ENCODE measurements around the gene F8A3.
"Not testable (repeated sequence)": the region's sequence is repeated elsewhere in the genome, so short reads cannot be mapped to it uniquely, and the experiment has no call there.

Gene F8A3

DNA sequence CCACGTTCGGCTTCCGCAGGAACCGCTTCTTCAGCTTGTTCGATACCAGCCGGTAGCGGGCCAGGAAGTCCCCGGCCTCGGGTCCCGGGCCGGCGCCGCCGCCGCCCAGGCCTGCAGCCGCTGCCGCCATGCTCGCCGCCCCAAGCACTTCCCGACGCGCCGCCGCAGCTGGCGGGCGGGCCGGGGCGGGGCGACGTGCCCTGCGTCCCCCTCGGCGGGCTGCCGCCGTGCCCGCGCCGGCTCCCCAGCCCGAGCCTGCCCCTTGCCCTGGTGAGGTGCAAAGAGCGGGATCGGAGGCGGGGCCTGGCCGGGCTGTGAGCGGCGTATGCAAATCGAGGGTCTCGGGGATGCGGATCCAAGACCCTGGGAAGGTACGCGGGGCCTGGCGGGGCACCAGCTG, at the start of gene F8A3:
Gene F8A3 (minus strand): TSS at position 150 of the 400 bp plus-strand sequence. CDS start 20 bp downstream, at position 130.
- DNase-seq (ENCODE audit: low read depth), result not testable (repeated sequence)

GRCh38 chrX:155505296-155505695, 46.9 kb upstream of the F8A3 start:
- DNase-seq (ENCODE audit: low read depth), result no peak

GRCh38 chrX:155495134-155495533, 36.7 kb upstream of the F8A3 start:
- not testable (repeated sequence) for DNase-seq (ENCODE audit: low read depth)

DNA sequence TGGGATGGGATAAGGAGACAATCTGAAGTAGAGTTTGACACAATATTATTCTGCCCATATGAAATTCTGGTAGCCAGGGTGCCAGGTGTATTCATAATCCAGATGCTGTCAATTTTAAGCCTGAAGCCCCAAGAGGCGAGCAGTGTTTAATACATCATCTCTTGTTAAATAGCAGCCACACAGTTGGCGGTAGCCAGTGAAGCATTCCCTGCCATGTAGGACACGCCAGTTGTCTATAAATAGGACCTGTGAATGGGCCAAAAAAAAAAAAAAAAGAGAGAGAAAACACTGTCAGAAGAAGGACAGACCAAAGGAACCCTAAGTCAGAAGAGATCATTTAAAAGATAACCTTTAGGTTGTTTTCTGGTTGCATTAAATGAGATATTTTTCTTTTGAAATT, 33.0 kb upstream of the F8A3 start:
- DNase-seq (ENCODE audit: low read depth), result not testable (repeated sequence)

DNA sequence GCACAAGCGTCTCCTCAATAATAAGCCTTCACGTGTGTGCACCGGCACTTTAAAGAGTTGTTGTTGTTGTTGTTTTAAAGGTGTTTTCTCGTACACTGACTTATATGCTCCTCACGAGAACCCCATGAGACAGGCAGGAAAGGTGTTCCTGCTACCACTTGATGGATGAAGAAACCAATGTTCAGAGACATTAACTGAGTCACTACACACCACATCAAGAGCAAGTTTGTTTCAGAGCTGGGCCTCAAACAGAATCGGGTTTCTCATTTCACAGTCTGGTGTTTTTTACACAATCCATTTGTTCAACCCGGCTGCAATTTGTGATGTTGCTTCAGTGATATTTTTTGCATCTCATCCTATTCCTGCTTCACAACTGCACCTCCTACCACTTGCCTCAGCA, 18.7 kb upstream of the F8A3 start:
- not testable (repeated sequence) for DNase-seq (ENCODE audit: low read depth)

DNA sequence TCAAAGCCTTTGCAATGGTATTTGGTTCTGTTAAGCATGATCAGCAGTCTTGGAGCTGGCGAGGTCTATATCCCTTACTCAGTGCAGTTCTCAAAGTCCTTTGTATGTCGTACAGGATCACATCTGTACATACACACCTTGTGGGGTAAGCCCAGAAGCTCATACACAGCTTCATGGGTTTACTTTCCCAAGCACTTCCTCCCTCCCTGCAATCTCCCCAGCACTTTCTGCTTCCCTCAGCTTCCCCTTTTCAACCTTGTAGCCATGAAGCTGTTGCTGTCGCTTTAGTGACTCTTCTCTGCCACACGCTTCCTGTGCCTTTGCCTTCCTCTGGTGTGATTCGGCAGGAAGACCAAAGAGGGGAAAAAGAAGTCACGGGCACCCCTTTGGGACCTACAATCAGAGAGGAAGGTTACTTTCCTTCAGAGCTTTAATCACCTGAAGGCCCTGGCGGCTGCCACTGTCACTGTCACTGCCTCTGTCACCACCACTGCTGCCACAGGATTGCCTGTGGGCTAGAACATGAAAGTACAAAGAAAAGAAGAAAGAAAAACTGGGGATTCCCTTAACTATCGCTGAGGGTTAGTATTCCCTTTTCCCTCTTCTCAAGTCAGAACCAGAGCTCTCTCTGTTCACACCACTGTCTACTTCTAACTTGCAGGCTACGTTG, 8.0 kb upstream of the F8A3 start:
- DNase-seq (ENCODE audit: low read depth), result not testable (repeated sequence)

- DNase-seq (ENCODE audit: low read depth), result not testable (repeated sequence)
Observed at GRCh38 chrX:155460501-155460900, 2.1 kb upstream of the F8A3 start.

DNA sequence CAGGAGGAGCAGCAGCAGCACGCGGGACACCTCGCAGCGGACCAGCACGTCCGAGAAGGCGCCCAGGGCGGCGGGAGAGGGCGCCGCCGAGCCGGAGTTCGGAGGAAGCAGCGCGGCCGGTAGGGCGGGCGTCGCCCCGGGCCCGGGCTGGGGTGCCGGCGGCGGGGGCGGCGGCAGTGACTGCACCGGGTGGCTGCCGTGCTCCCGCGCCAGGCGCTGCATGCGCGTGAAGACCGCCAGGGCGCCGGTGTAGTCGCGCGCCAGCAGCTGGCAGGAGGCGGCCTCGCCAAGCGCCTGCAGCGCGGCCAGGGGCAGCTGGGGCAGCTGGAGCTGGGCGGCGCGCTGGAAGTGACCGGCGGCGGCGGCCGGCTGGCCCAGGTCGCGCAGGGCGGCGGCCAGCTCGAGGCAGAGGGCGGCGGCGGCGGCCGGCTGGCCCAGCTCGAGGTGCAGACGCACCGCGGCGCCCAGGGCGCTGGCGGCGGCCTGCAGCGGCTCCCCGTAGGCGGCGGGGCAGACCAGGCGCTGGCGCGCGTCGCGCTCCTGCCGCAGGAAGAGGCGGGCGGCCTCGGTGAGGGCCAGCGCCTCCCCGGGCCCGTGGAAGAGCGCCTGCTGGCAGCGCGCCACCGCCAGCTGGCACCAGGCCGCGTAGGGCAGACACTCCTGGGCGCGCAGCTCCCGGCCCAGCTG, 516 bp downstream of the F8A3 start:
- not testable (repeated sequence) for DNase-seq (ENCODE audit: low read depth)

GRCh38 chrX:155441097-155441496, 17.3 kb downstream of the F8A3 start:
- no peak for DNase-seq (ENCODE audit: low read depth)

DNA sequence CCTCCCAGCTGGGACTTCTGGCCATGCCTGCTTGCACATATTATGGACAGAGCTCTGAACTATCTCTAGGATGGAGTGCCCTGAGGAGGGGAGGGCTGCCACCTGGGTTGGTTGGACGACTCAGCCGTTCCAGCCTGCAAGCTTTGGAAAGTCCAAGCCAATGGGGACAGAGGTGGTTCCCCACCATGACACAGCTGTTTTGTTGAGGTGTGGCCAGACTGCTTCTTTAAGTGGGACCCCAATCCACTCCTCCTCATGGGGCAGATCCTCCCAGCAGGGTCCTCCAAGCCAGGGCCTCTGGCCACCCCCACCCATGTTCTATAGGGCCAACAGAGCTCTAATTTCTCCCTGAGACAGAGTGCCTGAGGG, 22.7 kb downstream of the F8A3 start:
- no peak for DNase-seq (ENCODE audit: low read depth)

DNA sequence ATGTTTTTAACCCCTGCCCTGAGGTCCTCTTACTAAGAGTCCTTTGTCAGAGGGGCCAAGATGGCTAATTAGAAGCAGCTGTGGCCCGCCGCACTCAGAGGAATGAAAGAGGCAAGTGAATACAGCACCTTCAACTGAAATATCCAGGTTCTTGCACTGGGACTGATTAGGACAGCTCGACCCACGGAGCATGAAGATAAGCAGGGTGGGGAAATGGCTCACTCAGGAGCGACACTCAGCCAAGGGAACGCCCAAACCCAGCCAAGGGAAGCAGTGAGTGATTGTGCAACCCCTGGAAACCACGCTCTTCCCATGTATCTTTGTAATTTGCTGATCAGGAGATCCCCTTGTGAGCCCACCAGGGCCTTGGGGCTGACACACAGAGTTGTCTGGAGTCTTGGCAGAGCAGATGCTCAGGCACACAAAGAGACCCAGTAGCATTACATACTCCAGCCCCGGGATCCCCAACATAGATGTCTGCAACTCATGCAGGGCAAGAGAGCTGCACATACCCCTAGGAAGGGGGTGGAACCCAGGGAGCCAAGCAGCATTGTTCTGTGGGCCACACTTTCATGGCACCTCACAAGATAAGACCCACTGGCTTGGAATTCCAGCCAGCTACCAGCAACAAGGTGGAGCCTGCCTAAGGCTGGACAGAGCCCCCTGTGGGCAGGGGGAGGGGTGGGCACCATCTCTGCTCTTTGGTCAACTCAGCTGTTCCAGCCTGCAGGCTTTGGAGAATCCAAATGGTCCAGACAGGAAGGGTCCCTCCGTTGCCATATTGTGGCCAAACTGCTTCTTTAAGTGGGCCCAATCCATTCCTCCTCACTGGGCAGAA, 23.3 kb downstream of the F8A3 start:
- DNase-seq (ENCODE audit: low read depth), result no peak

- DNase-seq (ENCODE audit: low read depth), result no peak
Observed at GRCh38 chrX:155417769-155418168, 40.7 kb downstream of the F8A3 start.
